HG02840 (cell line): ENCODE data around the gene TIGD7.

Experiments
- ATAC-seq: cut with Tn5 transposase; IDR thresholded peaks from one replicate; pipeline ENCODE4 v1.9.1; 2021; ENCODE audit warnings: mild to moderate bottlenecking, moderate library complexity, moderate number of reproducible peaks; ENCODE audit not compliant: unreplicated experiment, low FRiP score

Gene TIGD7

GRCh38 chr16:3305109-3306068, at the start of gene TIGD7, which contains the start of gene ZNF75A:
Gene TIGD7, minus strand, starts transcription at chr16:3305430. Its CDS starts 4,816 bp downstream, at chr16:3300614.
Gene ZNF75A, plus strand, starts transcription at chr16:3305497. Its CDS starts 2,932 bp downstream, at chr16:3308429.
- ATAC-seq, result peak; percentile 95

GRCh38 chr16:3349175-3349574, 43.9 kb upstream of the TIGD7 start:
- no peak for ATAC-seq

GRCh38 chr16:3348547-3349167, 43.4 kb upstream of the TIGD7 start:
- ATAC-seq, result no peak

- no peak for ATAC-seq
Observed at GRCh38 chr16:3347586-3347985, 42.4 kb upstream of the TIGD7 start.

GRCh38 chr16:3346041-3346440, 40.8 kb upstream of the TIGD7 start:
- no peak for ATAC-seq

- no peak for ATAC-seq
Observed at GRCh38 chr16:3328643-3329042, 23.4 kb upstream of the TIGD7 start.

- ATAC-seq, result no peak
Observed at GRCh38 chr16:3328104-3328503, 22.9 kb upstream of the TIGD7 start.

GRCh38 chr16:3327514-3327913, 22.3 kb upstream of the TIGD7 start:
- no peak for ATAC-seq

GRCh38 chr16:3321816-3322215, 16.6 kb upstream of the TIGD7 start:
- ATAC-seq, result no peak

GRCh38 chr16:3317315-3317999, 12.2 kb upstream of the TIGD7 start:
- ATAC-seq, result no peak

- ATAC-seq, result no peak
Observed at GRCh38 chr16:3311496-3311895, 6.3 kb upstream of the TIGD7 start.

- ATAC-seq, result no peak
Observed at GRCh38 chr16:3306078-3306477, 848 bp upstream of the TIGD7 start.

GRCh38 chr16:3304370-3304769, 860 bp downstream of the TIGD7 start:
- no peak for ATAC-seq

GRCh38 chr16:3295783-3296182, 9.4 kb downstream of the TIGD7 start:
- ATAC-seq, result no peak

- ATAC-seq, result no peak
Observed at GRCh38 chr16:3295209-3295608, 10.0 kb downstream of the TIGD7 start.

- ATAC-seq, result no peak
Observed at GRCh38 chr16:3292604-3293003, 12.6 kb downstream of the TIGD7 start.

GRCh38 chr16:3289998-3290673, 15.1 kb downstream of the TIGD7 start:
- ATAC-seq, result no peak

GRCh38 chr16:3285131-3285530, 20.1 kb downstream of the TIGD7 start:
- no peak for ATAC-seq

GRCh38 chr16:3283543-3284447, 21.4 kb downstream of the TIGD7 start:
- ATAC-seq, result no peak
